Endothelial cell (in vitro differentiated cells): ENCODE data around the gene TRIM32. TPM values are rescaled to one million over a fixed set of nuclear protein-coding genes. Genes with fewer than 3 reads are reported as not detected.

Source experiments
- DNase-seq: peaks from one replicate; pipeline ENCODE4 v3.0.0; 2021; ENCODE audit warnings: low spot score
- H3K27ac Mint-ChIP-seq: one replicate; pipeline ENCODE4 v1.8.0; 2021; ENCODE audit warnings: mixed read lengths, inconsistent platforms; ENCODE audit not compliant: unreplicated experiment
- H3K27me3 Mint-ChIP-seq: one replicate; pipeline ENCODE4 v1.8.0; 2021; ENCODE audit warnings: mild to moderate bottlenecking, moderate library complexity, mixed read lengths, inconsistent platforms; ENCODE audit not compliant: unreplicated experiment
- H3K36me3 Mint-ChIP-seq: one replicate; pipeline ENCODE4 v1.8.0; 2021; ENCODE audit warnings: mild to moderate bottlenecking, low read depth, mixed read lengths, inconsistent platforms; ENCODE audit not compliant: unreplicated experiment
- H3K4me1 Mint-ChIP-seq: one replicate; pipeline ENCODE4 v1.8.0; 2021; ENCODE audit warnings: mild to moderate bottlenecking, mixed read lengths, inconsistent platforms; ENCODE audit not compliant: unreplicated experiment
- H3K4me3 Mint-ChIP-seq: one replicate; pipeline ENCODE4 v1.8.0; 2021; ENCODE audit warnings: mild to moderate bottlenecking, mixed read lengths, inconsistent platforms; ENCODE audit not compliant: unreplicated experiment
- H3K9me3 Mint-ChIP-seq: one replicate; pipeline ENCODE4 v1.8.0; 2021; ENCODE audit warnings: mixed read lengths, inconsistent platforms; ENCODE audit not compliant: unreplicated experiment
- CTCF ChIP-seq: fragments of 200-600 bp; sonication (generic); IDR thresholded peaks from one replicate; pipeline ENCODE4 v1.5.0; 2021; ENCODE audit warnings: antibody characterized with exemption; ENCODE audit not compliant: unreplicated experiment
- total RNA-seq: library from RNA; stranded (reverse); fragmentation: NEBNext Ultra II Directional; extraction: Animal tissue kit (Norgen Biotek cat#: 25700); gene quantifications from one replicate; pipeline ENCODE4 v1.2.1, GENCODE V29; 2021; ENCODE audit not compliant: unreplicated experiment

Gene TRIM32
- total RNA-seq, 1 donor from 2014 or later: 24.7 TPM

- Mint-ChIP-seq H3K9me3 (no peaks in the 10 kb centered on the region), H3K27ac (no peak overlapping the region), H3K27me3 (peaks cover 4% of the 10 kb centered on the region), H3K4me1 (no peaks in the 10 kb centered on the region), H3K36me3 (no peaks in the 10 kb centered on the region), H3K4me3 (no peak overlapping the region)
- no peak for DNase-seq
- TF ChIP-seq CTCF: no peak
Observed at GRCh38 chr9:116662646-116663310, 24.3 kb upstream of the TRIM32 start.

GRCh38 chr9:116663581-116663980 lies 23.5 kb upstream of the TRIM32 start:
- TF ChIP-seq CTCF: no peak
- H3K9me3 Mint-ChIP-seq: no peaks in the 10 kb centered on the region
- no peak for DNase-seq
- no peak overlapping the region for H3K27ac Mint-ChIP-seq
- no peak overlapping the region for H3K4me3 Mint-ChIP-seq
- H3K36me3 Mint-ChIP-seq: no peaks in the 10 kb centered on the region
- no peaks in the 10 kb centered on the region for H3K4me1 Mint-ChIP-seq
- H3K27me3 Mint-ChIP-seq: peaks cover 4% of the 10 kb centered on the region

GRCh38 chr9:116668970-116669695 lies 18.0 kb upstream of the TRIM32 start:
- Mint-ChIP-seq H3K27ac (no peak overlapping the region), H3K27me3 (no peaks in the 10 kb centered on the region), H3K4me3 (no peak overlapping the region), H3K36me3 (peaks cover 9% of the 10 kb centered on the region), H3K4me1 (no peaks in the 10 kb centered on the region), H3K9me3 (no peaks in the 10 kb centered on the region)
- TF ChIP-seq CTCF: no peak
- no peak for DNase-seq

GRCh38 chr9:116671605-116672004 lies 15.5 kb upstream of the TRIM32 start:
- Mint-ChIP-seq H3K36me3 (peaks cover 25% of the 10 kb centered on the region), H3K27me3 (no peaks in the 10 kb centered on the region), H3K4me3 (no peak overlapping the region), H3K9me3 (peaks cover 6% of the 10 kb centered on the region), H3K27ac (no peak overlapping the region), H3K4me1 (no peaks in the 10 kb centered on the region)
- TF ChIP-seq CTCF: no peak
- DNase-seq: no peak

- Mint-ChIP-seq H3K9me3 (peaks cover 6% of the 10 kb centered on the region), H3K4me3 (no peak overlapping the region), H3K27me3 (no peaks in the 10 kb centered on the region), H3K4me1 (no peaks in the 10 kb centered on the region), H3K27ac (no peak overlapping the region), H3K36me3 (peaks cover 25% of the 10 kb centered on the region)
- DNase-seq: no peak
- no peak for TF ChIP-seq CTCF
Observed at GRCh38 chr9:116673375-116673774, 13.7 kb upstream of the TRIM32 start.
